ENCODE measurements around the gene CHRNG.

CHRNG gene

GRCh38 chr2:232580648-232580981 is 41.1 kb downstream of the CHRNG start:
- no peak for DNase-seq (ENCODE audit: low spot score)

- DNase-seq (ENCODE audit: low spot score), result no peak
These were observed 42.2 kb downstream of the CHRNG start for GRCh38 chr2:232581725-232582124.

- DNase-seq (ENCODE audit: low spot score), result no peak
These were observed 44.7 kb downstream of the CHRNG start for GRCh38 chr2:232584238-232584637.

GRCh38 chr2:232586943-232587505 is 47.5 kb downstream of the CHRNG start:
- no peak for DNase-seq (ENCODE audit: low spot score)

- no peak for DNase-seq (ENCODE audit: low spot score)
These were observed 48.0 kb downstream of the CHRNG start for GRCh38 chr2:232587512-232587911.

GRCh38 chr2:232588031-232588430 is 48.5 kb downstream of the CHRNG start:
- no peak for DNase-seq (ENCODE audit: low spot score)

- DNase-seq (ENCODE audit: low spot score), result peak; percentile 91
These were observed 49.4 kb downstream of the CHRNG start for GRCh38 chr2:232588680-232589585.

GRCh38 chr2:232592772-232593395 is 53.4 kb downstream of the CHRNG start:
- DNase-seq (ENCODE audit: low spot score), result peak; percentile 82

GRCh38 chr2:232593982-232594381 is 54.5 kb downstream of the CHRNG start:
- no peak for DNase-seq (ENCODE audit: low spot score)
